Muscle layer of colon (tissue), 2 donors: Measurements from ENCODE around the gene MAN1C1.

Experiments
- H3K27ac ChIP-seq: one replicate; pipeline ENCODE4 v1.7.0; 2013; ENCODE audit warnings: low read depth, mild to moderate bottlenecking, low read length, moderate library complexity
- H3K27me3 ChIP-seq, 2 donors: one replicate each; pipeline ENCODE4 v1.7.0; 2013; ENCODE audit warnings: low read length in 2 of 2, mild to moderate bottlenecking in 2 of 2; ENCODE audit not compliant: insufficient read depth in 2 of 2, control insufficient read depth in 1 of 2
- H3K36me3 ChIP-seq: one replicate; pipeline ENCODE4 v1.7.0; 2013; ENCODE audit warnings: mild to moderate bottlenecking, low read length; ENCODE audit not compliant: insufficient read depth
- H3K4me1 ChIP-seq: one replicate; pipeline ENCODE4 v1.7.0; 2013; ENCODE audit warnings: mild to moderate bottlenecking, low read length; ENCODE audit not compliant: insufficient read depth
- H3K4me3 ChIP-seq, 2 donors: one replicate each; pipeline ENCODE4 v1.7.0; 2013; ENCODE audit warnings: low read length in 2 of 2, low read depth in 1 of 2, mild to moderate bottlenecking in 1 of 2, moderate library complexity in 1 of 2
- H3K9ac ChIP-seq: one replicate; pipeline ENCODE4 v1.7.0; 2013; ENCODE audit warnings: low read length
- H3K9me3 ChIP-seq: one replicate; pipeline ENCODE4 v1.7.0; 2013; ENCODE audit warnings: mild to moderate bottlenecking, low read length
- donor health status: abdominal sarcoma.
- donor health status: Adenocarcinoma of cecum.

Gene MAN1C1

GRCh38 chr1:25607123-25607522 is 9.5 kb upstream of the MAN1C1 start:
- H3K27ac ChIP-seq: no peak overlapping the region
- H3K4me3 ChIP-seq: no peak overlapping the region
- no peaks in the 10 kb centered on the region for H3K9me3 ChIP-seq
- H3K9ac ChIP-seq: no peak overlapping the region
- H3K4me1 ChIP-seq: peaks cover 24% of the 10 kb centered on the region
- H3K27me3 ChIP-seq: no peaks in the 10 kb centered on the region
- H3K36me3 ChIP-seq: no peaks in the 10 kb centered on the region

DNA sequence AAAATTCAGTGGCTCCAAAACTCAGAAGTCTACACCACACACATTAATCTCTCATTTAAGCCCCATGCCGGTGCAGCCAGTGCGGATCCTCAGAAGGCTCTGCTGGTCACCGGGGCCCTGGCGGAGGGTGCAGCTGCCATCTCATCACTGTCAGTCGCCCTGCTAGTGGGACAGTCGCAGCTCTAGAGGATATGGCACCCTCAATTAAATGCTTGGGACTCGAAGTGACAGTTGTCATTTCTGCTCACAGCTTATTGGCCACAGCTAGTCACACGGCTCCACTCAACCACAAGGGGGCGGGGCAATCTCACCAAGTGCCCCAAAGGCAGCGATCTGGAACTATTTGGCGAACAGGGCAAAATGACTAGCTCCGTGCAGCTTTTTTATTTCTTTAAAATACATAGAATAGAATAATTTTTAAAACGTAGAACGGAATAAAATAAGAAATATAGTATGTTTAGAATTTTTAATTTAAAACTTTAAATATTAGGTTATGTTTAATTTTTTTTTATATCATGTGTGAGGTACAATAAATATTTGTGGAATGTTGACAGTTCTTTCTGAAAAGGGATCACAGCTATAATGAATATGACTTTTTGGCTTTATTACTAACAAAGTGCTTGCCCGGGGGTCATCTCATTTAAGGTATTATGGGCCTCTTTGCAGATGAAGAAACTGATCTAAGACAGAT is 8.0 kb upstream of the MAN1C1 start:
- no peak overlapping the region for H3K4me3 ChIP-seq
- peaks cover 24% of the 10 kb centered on the region for H3K4me1 ChIP-seq
- H3K9me3 ChIP-seq: no peaks in the 10 kb centered on the region
- H3K36me3 ChIP-seq: no peaks in the 10 kb centered on the region
- H3K27me3 ChIP-seq: no peaks in the 10 kb centered on the region
- no peak overlapping the region for H3K9ac ChIP-seq
- no peak overlapping the region for H3K27ac ChIP-seq

DNA sequence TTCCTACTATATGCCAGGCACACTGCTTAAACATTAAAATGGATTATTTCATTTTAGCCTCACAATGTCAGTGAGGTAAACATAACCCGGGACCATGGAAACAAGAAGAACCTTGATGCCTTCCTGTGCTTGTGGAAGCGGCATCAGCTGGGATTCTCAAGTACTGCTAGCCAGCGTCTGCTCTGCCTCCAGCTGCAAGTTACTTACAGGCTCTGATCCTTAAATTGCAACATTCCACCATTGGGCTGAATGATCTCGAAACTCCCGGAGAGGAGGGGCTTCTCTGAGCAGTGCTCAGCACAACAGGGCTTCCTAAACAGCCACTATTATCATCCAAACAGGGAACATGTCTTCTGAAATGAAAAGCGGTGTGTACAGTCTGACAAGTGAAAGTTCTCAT is 6.7 kb upstream of the MAN1C1 start:
- Histone ChIP-seq H3K27ac (no peak overlapping the region), H3K4me1 (peaks cover 24% of the 10 kb centered on the region), H3K9ac (no peak overlapping the region), H3K36me3 (no peaks in the 10 kb centered on the region), H3K27me3 (no peaks in the 10 kb centered on the region), H3K9me3 (no peaks in the 10 kb centered on the region), H3K4me3 (no peak overlapping the region)

GRCh38 chr1:25610822-25611630 is 5.6 kb upstream of the MAN1C1 start:
- H3K36me3 ChIP-seq: no peaks in the 10 kb centered on the region
- no peak overlapping the region for H3K9ac ChIP-seq
- no peaks in the 10 kb centered on the region for H3K27me3 ChIP-seq
- peaks cover 33% of the 10 kb centered on the region for H3K4me1 ChIP-seq
- H3K9me3 ChIP-seq: no peaks in the 10 kb centered on the region
- no peak overlapping the region for H3K4me3 ChIP-seq
- no peak overlapping the region for H3K27ac ChIP-seq

GRCh38 chr1:25611843-25612242 is 4.7 kb upstream of the MAN1C1 start:
- H3K4me3 ChIP-seq: no peak overlapping the region
- H3K4me1 ChIP-seq: peaks cover 35% of the 10 kb centered on the region
- H3K9me3 ChIP-seq: no peaks in the 10 kb centered on the region
- H3K27ac ChIP-seq: no peak overlapping the region
- no peaks in the 10 kb centered on the region for H3K27me3 ChIP-seq
- no peaks in the 10 kb centered on the region for H3K36me3 ChIP-seq
- H3K9ac ChIP-seq: no peak overlapping the region

GRCh38 chr1:25612421-25612820 is 4.2 kb upstream of the MAN1C1 start:
- Histone ChIP-seq H3K36me3 (no peaks in the 10 kb centered on the region), H3K9ac (no peak overlapping the region), H3K27me3 (no peaks in the 10 kb centered on the region), H3K4me3 (no peak overlapping the region), H3K4me1 (peaks cover 35% of the 10 kb centered on the region), H3K9me3 (no peaks in the 10 kb centered on the region), H3K27ac (no peak overlapping the region)

DNA sequence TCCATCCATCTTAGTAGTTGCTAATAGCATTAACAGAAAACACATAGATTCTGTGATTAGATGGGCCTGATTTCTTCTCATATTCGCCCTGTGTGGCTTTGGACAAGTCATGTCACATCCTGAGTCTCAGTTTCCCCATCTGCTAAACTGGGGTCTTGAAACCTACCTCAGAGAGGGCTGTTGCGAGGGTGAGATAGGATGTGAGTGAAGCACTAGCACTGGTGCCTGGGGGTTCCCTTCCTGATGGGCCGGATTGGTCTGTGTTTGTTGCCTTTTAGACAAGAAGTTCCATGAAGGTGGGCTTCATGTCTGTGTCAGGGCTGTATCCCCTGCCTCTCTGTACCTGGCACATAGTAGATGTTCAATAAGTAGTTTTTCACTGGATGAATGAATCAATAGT is 3.5 kb upstream of the MAN1C1 start:
- H3K4me3 ChIP-seq: no peak overlapping the region
- H3K27ac ChIP-seq: no peak overlapping the region
- H3K9me3 ChIP-seq: no peaks in the 10 kb centered on the region
- H3K36me3 ChIP-seq: no peaks in the 10 kb centered on the region
- H3K4me1 ChIP-seq: peaks cover 35% of the 10 kb centered on the region
- H3K27me3 ChIP-seq: no peaks in the 10 kb centered on the region
- H3K9ac ChIP-seq: no peak overlapping the region

DNA sequence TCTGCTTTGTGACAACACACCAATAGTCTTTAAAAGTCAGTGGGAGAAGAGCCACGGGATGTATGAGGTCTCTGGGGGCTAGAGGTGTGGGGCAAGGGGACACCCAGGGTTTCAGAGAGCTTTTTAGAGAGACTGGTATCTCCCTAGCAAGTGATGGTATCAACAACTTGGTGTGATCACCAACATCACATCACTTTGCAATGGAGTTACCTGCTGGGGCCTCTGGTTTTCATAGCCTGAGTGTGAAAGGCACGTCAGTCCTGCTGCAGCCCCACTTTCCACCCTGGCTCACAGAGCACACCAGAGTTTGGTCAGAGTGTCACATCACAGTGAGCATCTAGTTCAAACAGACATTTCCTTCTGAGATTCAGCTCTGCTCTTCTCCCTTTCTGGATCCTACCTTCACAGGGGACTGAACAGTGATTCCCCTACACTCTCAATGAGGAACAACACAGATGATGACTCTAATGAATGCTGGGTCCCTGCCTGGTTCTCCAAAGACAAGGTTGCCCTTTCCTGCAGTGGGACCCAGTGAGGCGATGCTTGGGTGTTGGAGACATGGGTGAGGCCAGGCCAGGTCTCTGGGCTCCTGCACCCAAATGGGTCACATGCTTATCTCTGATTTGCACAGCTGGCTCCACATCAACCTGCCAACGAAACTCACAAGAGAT is 2.0 kb upstream of the MAN1C1 start:
- Histone ChIP-seq H3K4me1 (peaks cover 38% of the 10 kb centered on the region), H3K4me3 (no peak overlapping the region), H3K27ac (no peak overlapping the region), H3K9ac (no peak overlapping the region), H3K9me3 (no peaks in the 10 kb centered on the region), H3K36me3 (no peaks in the 10 kb centered on the region), H3K27me3 (no peaks in the 10 kb centered on the region)

DNA sequence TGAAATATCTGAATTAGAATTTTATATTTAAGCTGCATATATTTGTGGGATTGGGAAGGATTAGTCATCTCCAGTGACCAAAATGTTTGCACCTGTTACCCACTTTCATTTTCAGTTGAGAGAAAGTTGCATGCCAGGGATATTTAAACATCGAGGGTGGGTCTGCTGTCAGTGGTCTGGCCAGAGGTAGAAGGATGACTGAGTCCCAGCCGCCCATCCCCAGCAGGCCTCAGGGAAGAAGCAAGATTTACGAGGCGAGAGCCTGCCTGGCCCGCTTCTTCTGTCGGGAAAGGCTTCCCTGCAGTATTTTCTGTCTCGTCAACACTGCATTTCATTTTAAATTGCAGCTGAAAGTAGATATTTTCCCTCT is 1.4 kb upstream of the MAN1C1 start:
- Histone ChIP-seq H3K9me3 (no peaks in the 10 kb centered on the region), H3K4me3 (no peak overlapping the region), H3K27ac (peak overlapping the region; percentile 82), H3K9ac (no peak overlapping the region), H3K27me3 (no peaks in the 10 kb centered on the region), H3K4me1 (peaks cover 38% of the 10 kb centered on the region), H3K36me3 (no peaks in the 10 kb centered on the region)

DNA sequence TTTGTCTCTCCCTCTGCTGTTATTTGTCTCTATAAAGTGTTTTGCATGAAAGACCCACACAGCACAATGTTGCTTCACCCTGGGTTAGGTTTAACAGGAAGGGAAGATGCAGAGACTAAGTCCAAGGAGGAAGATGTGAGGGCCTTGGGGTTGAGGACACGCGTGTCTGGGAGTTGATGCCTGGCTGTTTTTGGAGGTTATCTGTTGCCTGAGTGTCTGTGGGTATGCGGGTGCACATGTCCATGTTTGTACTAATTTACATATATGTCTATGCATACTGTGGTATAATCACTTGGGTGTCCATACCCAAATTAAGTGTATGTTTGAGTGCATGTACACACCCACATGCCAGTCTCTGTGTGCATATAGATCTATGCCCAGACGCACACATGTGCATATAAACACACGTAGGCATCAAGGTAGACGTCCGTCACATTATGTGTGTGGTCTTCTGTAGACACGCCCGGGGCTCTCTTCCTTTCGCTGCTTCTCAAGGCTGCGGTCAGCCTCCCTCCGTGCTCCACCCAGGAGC is 962 bp upstream of the MAN1C1 start:
- Histone ChIP-seq H3K27me3 (no peaks in the 10 kb centered on the region), H3K4me3 (peak overlapping the region; percentile 49 to 54), H3K9me3 (no peaks in the 10 kb centered on the region), H3K9ac (peak overlapping the region; percentile 40), H3K36me3 (no peaks in the 10 kb centered on the region), H3K4me1 (peaks cover 38% of the 10 kb centered on the region), H3K27ac (peak overlapping the region; percentile 82)

GRCh38 chr1:25616987-25617624 is 515 bp downstream of the MAN1C1 start:
- Histone ChIP-seq H3K27me3 (no peaks in the 10 kb centered on the region), H3K9ac (no peak overlapping the region), H3K27ac (peak overlapping the region; percentile 78), H3K4me3 (peak overlapping the region; percentile 64 to 98), H3K36me3 (no peaks in the 10 kb centered on the region), H3K9me3 (no peaks in the 10 kb centered on the region), H3K4me1 (peaks cover 49% of the 10 kb centered on the region)
